Measurements from ENCODE around the gene DSCAM. TPM values are rescaled to one million over a fixed set of nuclear protein-coding genes. Genes with fewer than 3 reads are reported as not detected.

Gene DSCAM
- total and polyA plus RNA-seq, 2 donors (not counting 3 experiments of a cell fraction or from before 2014, with no cell fraction given) = not detected

- ChIA-PET CTCF (no interaction called here), POLR2A (no interaction called here)
- FAIRE-seq = no peak
- H3K9me1 ChIP-seq (replicated peaks; ENCODE audit: control insufficient read depth, extremely low read depth, insufficient read depth, low read length) = no peaks in the 10 kb centered on the region
- H3K4me3 ChIP-seq (replicated peaks in 1 of 3; ENCODE audit: insufficient read depth in 1 of 3, low read depth in 1 of 3, low read length in 3 of 3) = no peak overlapping the region
- H3K36me3 ChIP-seq (ENCODE audit: control insufficient read depth in 2 of 2, extremely low read depth in 1 of 2, insufficient read depth in 2 of 2, low read length in 2 of 2) = no peaks in the 10 kb centered on the region
- H3K79me2 ChIP-seq (ENCODE audit: control insufficient read depth, insufficient read depth, low read length) = no peaks in the 10 kb centered on the region
- H3K27ac ChIP-seq (ENCODE audit: insufficient read depth, low read depth, low read length) = no peak overlapping the region
- H4K20me1 ChIP-seq (replicated peaks; ENCODE audit: control insufficient read depth, extremely low read depth, insufficient read depth, low read length) = no peaks in the 10 kb centered on the region
- TF ChIP-seq JUN (IDR thresholded peaks at IDR 0.05; ENCODE audit: borderline replicate concordance, insufficient read depth, insufficient read length, low read depth) (no peak), GATA2 (IDR thresholded peaks at IDR 0.05; ENCODE audit: insufficient read depth, insufficient read length, low read depth, low read length) (no peak), FOS (IDR thresholded peaks at IDR 0.05; ENCODE audit: borderline replicate concordance, insufficient read depth, low read length) (no peak), EZH2 (IDR thresholded peaks at IDR 0.05; ENCODE audit: borderline replicate concordance, low read depth, low read length, severe bottlenecking) (no peak), POLR2AphosphoS5 (IDR thresholded peaks at IDR 0.05; ENCODE audit: insufficient read depth, low read depth, low read length) (no peak), POLR2A (IDR thresholded peaks at IDR 0.05; ENCODE audit: low read depth, low read length) (no peak), MYC (IDR thresholded peaks at IDR 0.05; ENCODE audit: low read depth, low read length) (no peak)
- TF ChIP-seq, protein P1, sequence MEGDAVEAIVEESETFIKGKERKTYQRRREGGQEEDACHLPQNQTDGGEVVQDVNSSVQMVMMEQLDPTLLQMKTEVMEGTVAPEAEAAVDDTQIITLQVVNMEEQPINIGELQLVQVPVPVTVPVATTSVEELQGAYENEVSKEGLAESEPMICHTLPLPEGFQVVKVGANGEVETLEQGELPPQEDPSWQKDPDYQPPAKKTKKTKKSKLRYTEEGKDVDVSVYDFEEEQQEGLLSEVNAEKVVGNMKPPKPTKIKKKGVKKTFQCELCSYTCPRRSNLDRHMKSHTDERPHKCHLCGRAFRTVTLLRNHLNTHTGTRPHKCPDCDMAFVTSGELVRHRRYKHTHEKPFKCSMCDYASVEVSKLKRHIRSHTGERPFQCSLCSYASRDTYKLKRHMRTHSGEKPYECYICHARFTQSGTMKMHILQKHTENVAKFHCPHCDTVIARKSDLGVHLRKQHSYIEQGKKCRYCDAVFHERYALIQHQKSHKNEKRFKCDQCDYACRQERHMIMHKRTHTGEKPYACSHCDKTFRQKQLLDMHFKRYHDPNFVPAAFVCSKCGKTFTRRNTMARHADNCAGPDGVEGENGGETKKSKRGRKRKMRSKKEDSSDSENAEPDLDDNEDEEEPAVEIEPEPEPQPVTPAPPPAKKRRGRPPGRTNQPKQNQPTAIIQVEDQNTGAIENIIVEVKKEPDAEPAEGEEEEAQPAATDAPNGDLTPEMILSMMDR (IDR thresholded peaks at IDR 0.05; ENCODE audit: extremely low read depth in 1 of 2, insufficient read depth in 1 of 2, low read depth in 1 of 2, low read length in 2 of 2) = no peak
- TF ChIP-seq, protein P2, sequence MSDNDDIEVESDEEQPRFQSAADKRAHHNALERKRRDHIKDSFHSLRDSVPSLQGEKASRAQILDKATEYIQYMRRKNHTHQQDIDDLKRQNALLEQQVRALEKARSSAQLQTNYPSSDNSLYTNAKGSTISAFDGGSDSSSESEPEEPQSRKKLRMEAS (IDR thresholded peaks at IDR 0.05; ENCODE audit: insufficient read depth, insufficient read length) = no peak
- no peaks in the 10 kb centered on the region for H3K4me1 ChIP-seq (ENCODE audit: control insufficient read depth, extremely low read depth, insufficient read depth, low read length)
- H3K9me3 ChIP-seq (replicated peaks; ENCODE audit: control insufficient read depth, insufficient read depth, low read length) = peaks cover 4% of the 10 kb centered on the region
- H3K9ac ChIP-seq (replicated peaks; ENCODE audit: extremely low read depth, insufficient read depth, low read length) = no peak overlapping the region
- no TSS peak for BruUV-seq (replicated peaks)
- intact Hi-C loops (cut with micrococcal nuclease) = no loop called here
- no peak overlapping the region for H2AFZ ChIP-seq (ENCODE audit: low read depth, low read length)
- DNase-seq (ENCODE audit: low read depth, low spot score) = no peak
- dilution Hi-C loops (cut with MboI; ENCODE audit: extremely low pct_ligation_motif_present, low sequenced_read_pairs) = no loop called here
- H3K27me3 ChIP-seq (ENCODE audit: control insufficient read depth in 2 of 2, insufficient read depth in 2 of 2, low read length in 2 of 2) = no peaks in the 10 kb centered on the region
- no peak overlapping the region for H3K4me2 ChIP-seq (ENCODE audit: insufficient read depth, low read length)
These were observed 866.6 kb downstream of the DSCAM start for GRCh38 chr21:39980241-39980820.
